Hepatocyte (in vitro differentiated cells): ENCODE results near the gene MBLAC2. TPM values are rescaled to one million over a fixed set of nuclear protein-coding genes. Genes with fewer than 3 reads are reported as not detected.

Experiments
- DNase-seq: peaks from one replicate; pipeline ENCODE4 v3.0.0-alpha.2; 2016; ENCODE audit warnings: low spot score
- H2AFZ ChIP-seq: fragments of 200-600 bp; sonication (generic); 2 replicates; pipeline ENCODE4 v1.6.0; 2016; ENCODE audit warnings: antibody characterized with exemption, mild to moderate bottlenecking
- H3K27ac ChIP-seq: fragments of 200-600 bp; sonication (generic); 2 replicates; pipeline ENCODE4 v1.5.1; 2016; ENCODE audit warnings: mild to moderate bottlenecking
- H3K27me3 ChIP-seq: fragments of 200-600 bp; sonication (generic); 2 replicates; pipeline ENCODE4 v1.6.1; 2016
- H3K36me3 ChIP-seq: fragments of 200-600 bp; sonication (generic); replicated peaks from 2 replicates; pipeline ENCODE4 v1.5.1; 2016; ENCODE audit warnings: low read depth; ENCODE audit not compliant: insufficient read depth
- H3K4me1 ChIP-seq: fragments of 200-600 bp; sonication (generic); 2 replicates; pipeline ENCODE4 v1.5.1; 2016; ENCODE audit warnings: mild to moderate bottlenecking, moderate library complexity; ENCODE audit not compliant: insufficient read depth
- H3K4me2 ChIP-seq: fragments of 200-600 bp; sonication (generic); 2 replicates; pipeline ENCODE4 v1.6.0; 2016
- H3K4me3 ChIP-seq: fragments of 200-600 bp; sonication (generic); 2 replicates; pipeline ENCODE4 v1.5.1; 2016; ENCODE audit warnings: mild to moderate bottlenecking
- H3K79me2 ChIP-seq: fragments of 200-600 bp; sonication (generic); 2 replicates; pipeline ENCODE4 v1.6.0; 2017; ENCODE audit warnings: mild to moderate bottlenecking
- H3K9me2 ChIP-seq: fragments of 200-600 bp; sonication (generic); replicated peaks from 2 replicates; pipeline ENCODE4 v1.6.0; 2017; ENCODE audit warnings: mild to moderate bottlenecking; ENCODE audit not compliant: insufficient read depth
- H3K9me3 ChIP-seq: fragments of 200-600 bp; sonication (generic); 2 replicates; pipeline ENCODE4 v1.5.1; 2016; ENCODE audit warnings: low read depth, mild to moderate bottlenecking
- H4K20me1 ChIP-seq: fragments of 200-600 bp; sonication (generic); 2 replicates; pipeline ENCODE4 v1.6.0; 2016; ENCODE audit warnings: mild to moderate bottlenecking; ENCODE audit not compliant: insufficient read depth, poor library complexity, severe bottlenecking
- CTCF ChIP-seq: fragments of 200-600 bp; sonication (generic); IDR thresholded peaks from 2 replicates; pipeline ENCODE4 v1.5.1; 2016; ENCODE audit warnings: antibody characterized with exemption, mild to moderate bottlenecking; ENCODE audit not compliant: poor library complexity
- EZH2 ChIP-seq: fragments of 200-600 bp; sonication (generic); IDR thresholded peaks from 2 replicates; pipeline ENCODE4 v1.6.1; 2016; ENCODE audit warnings: antibody characterized with exemption, mild to moderate bottlenecking, borderline replicate concordance
- EZH2phosphoT487 ChIP-seq: fragments of 200-600 bp; sonication (generic); IDR thresholded peaks from one replicate; pipeline ENCODE4 v1.6.1; 2018; ENCODE audit warnings: antibody characterized with exemption, mild to moderate bottlenecking, low read depth, moderate library complexity; ENCODE audit not compliant: unreplicated experiment, severe bottlenecking
- WGBS: methylation state at CpG from one replicate; pipeline ENCODE4 v1.1.6; 2016; ENCODE audit warnings: low lambda C conversion rate; ENCODE audit errors: missing lambda C conversion rate; 5-methylcytosine and 5-hydroxymethylcytosine counted together
- polyA plus RNA-seq: library from polyadenylated mRNA; unstranded; fragments of >200 nt; fragmentation: Nextera tagmentation; extraction: Ambion mirVana; gene quantifications from 2 replicates; pipeline ENCODE4 v1.2.1, GENCODE V29; 2016
- total RNA-seq: library from RNA; depleted of rRNA; stranded (reverse); fragments of >200 nt; gene quantifications from 2 replicates; pipeline ENCODE4 v1.2.3, GENCODE V29; 2014

Gene MBLAC2
- total and polyA plus RNA-seq, 2 experiments from 2014 or later = 3.7 to 7.6 TPM

GRCh38 chr5:90440644-90441043, 33.9 kb downstream of the MBLAC2 start:
- Histone ChIP-seq H2AFZ (peak overlapping the region; percentile 66), H3K27me3 (no peaks in the 10 kb centered on the region), H3K27ac (no peak overlapping the region), H4K20me1 (no peaks in the 10 kb centered on the region), H3K9me2 (no peaks in the 10 kb centered on the region), H3K9me3 (no peaks in the 10 kb centered on the region), H3K4me1 (no peaks in the 10 kb centered on the region), H3K79me2 (no peaks in the 10 kb centered on the region), H3K36me3 (no peaks in the 10 kb centered on the region), H3K4me2 (peak overlapping the region; percentile 70), H3K4me3 (no peak overlapping the region)
- 54% methylated on average over 2 of the region's 2 CpGs for WGBS
- no peak for TF ChIP-seq CTCF
- DNase-seq = no peak

DNA sequence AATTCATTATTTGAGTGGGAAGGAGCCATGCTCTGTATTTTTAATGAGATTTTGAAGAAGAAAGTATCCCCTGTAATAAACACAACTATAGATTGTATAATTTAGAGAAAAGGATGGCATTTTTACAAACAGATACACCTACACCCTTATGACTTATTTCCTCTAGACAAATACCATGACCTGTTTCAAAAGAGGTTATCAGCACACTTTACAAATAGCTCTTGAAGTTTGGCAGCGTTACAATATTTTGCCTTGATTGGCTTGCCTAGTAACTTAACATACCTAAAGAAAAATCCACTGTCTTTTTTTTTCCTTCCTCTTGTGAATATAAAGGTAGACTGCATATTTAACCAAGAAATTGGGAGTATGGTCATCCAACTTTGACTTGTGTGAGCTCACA, 36.5 kb downstream of the MBLAC2 start:
- TF ChIP-seq EZH2 = no peak
- TF ChIP-seq EZH2phosphoT487 = no peak
- TF ChIP-seq CTCF = no peak
- peak; percentile 7 for DNase-seq

DNA sequence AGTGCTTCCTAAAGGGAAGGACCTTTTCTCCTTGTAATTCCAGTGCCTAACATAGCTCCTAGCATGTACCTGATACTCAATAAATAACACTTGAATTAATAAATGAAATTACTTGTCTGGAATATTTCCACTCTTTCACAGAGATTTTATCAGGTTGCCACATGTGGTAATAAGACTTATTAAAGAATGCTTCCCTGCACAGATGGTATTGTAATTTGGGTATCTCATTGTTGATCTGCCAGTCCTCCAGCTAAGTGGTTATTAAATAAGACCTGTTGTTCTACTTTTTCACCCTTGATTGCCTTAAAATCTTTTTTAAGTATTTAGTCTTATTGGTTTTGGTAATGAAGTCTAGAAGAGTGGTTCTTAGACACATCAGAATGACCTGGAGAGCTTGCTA, 36.9 kb downstream of the MBLAC2 start:
- TF ChIP-seq EZH2 (no peak), EZH2phosphoT487 (no peak), CTCF (no peak)
- Histone ChIP-seq H2AFZ (no peak overlapping the region), H3K4me3 (no peak overlapping the region), H3K4me1 (no peaks in the 10 kb centered on the region), H3K79me2 (no peaks in the 10 kb centered on the region), H3K9me2 (no peaks in the 10 kb centered on the region), H3K9me3 (no peaks in the 10 kb centered on the region), H4K20me1 (no peaks in the 10 kb centered on the region), H3K36me3 (no peaks in the 10 kb centered on the region), H3K4me2 (no peak overlapping the region), H3K27ac (no peak overlapping the region), H3K27me3 (no peaks in the 10 kb centered on the region)
- no peak for DNase-seq

More for the DNA sequence above, 36.5 kb downstream of the MBLAC2 start:
- WGBS = 19% methylated on average over 1 of the region's 1 CpG
- Histone ChIP-seq H3K4me2 (no peak overlapping the region), H4K20me1 (no peaks in the 10 kb centered on the region), H2AFZ (no peak overlapping the region), H3K4me1 (no peaks in the 10 kb centered on the region), H3K9me2 (no peaks in the 10 kb centered on the region), H3K79me2 (no peaks in the 10 kb centered on the region), H3K4me3 (no peak overlapping the region), H3K27ac (no peak overlapping the region), H3K36me3 (no peaks in the 10 kb centered on the region), H3K9me3 (no peaks in the 10 kb centered on the region), H3K27me3 (no peaks in the 10 kb centered on the region)

DNA sequence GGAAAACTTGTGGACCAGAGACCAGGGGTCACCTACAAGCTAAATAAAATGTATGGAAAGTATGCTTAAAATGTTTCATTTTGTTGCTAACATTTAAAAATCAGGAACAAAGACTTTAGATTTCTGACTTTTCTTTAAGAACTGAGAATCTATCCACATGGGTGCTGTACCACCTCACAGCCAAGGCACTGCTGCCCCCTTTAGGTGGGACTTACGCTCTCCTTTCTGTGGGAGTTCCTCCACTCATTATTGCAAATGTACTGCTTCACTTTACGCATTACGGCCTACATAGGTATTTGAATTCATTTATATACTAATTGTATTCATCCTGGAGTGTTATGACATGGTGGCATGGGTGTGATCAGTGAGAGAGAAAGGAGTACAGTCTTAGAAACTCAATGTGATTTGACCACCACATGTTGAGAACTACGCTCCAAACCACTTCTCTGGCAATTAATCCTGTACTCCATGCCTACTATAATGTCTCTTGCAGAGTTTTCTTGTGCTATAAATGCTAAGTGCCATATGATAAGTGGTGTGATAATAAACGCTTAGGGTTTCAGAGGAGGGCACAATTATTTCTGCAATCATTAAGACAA, 40.4 kb downstream of the MBLAC2 start:
- TF ChIP-seq CTCF (peak; percentile 58), EZH2phosphoT487 (no peak), EZH2 (no peak)
- peak; percentile 68 for DNase-seq
- Histone ChIP-seq H4K20me1 (no peaks in the 10 kb centered on the region), H3K4me1 (no peaks in the 10 kb centered on the region), H3K27me3 (no peaks in the 10 kb centered on the region), H3K9me2 (no peaks in the 10 kb centered on the region), H3K9me3 (no peaks in the 10 kb centered on the region), H3K36me3 (no peaks in the 10 kb centered on the region), H3K4me2 (no peak overlapping the region), H2AFZ (no peak overlapping the region), H3K27ac (no peak overlapping the region), H3K4me3 (no peak overlapping the region), H3K79me2 (no peaks in the 10 kb centered on the region)
- 75% methylated on average over 5 of the region's 5 CpGs for WGBS
